Measurements from ENCODE around the gene GPC6.

GPC6 gene

GRCh38 chr13:93800342-93800741 is 573.7 kb downstream of the GPC6 start:
- Histone ChIP-seq H3K4me3 (ENCODE audit: low read length) (no peak overlapping the region), H4K20me1 (ENCODE audit: insufficient read depth, low read length) (no peaks in the 10 kb centered on the region), H3K4me1 (ENCODE audit: low read length) (no peaks in the 10 kb centered on the region), H3K27ac (ENCODE audit: low read length) (no peak overlapping the region), H3K9ac (ENCODE audit: low read length) (no peak overlapping the region), H3K9me3 (replicated peaks; ENCODE audit: insufficient read depth, low read length) (no peaks in the 10 kb centered on the region), H3K36me3 (replicated peaks; ENCODE audit: insufficient read depth, low read length) (no peaks in the 10 kb centered on the region), H3K27me3 (replicated peaks; ENCODE audit: insufficient read depth, low read length) (no peaks in the 10 kb centered on the region), H3K4me2 (ENCODE audit: low read depth, low read length) (no peak overlapping the region), H3F3A (ENCODE audit: insufficient read depth, low read length) (no peaks in the 10 kb centered on the region), H3K9me2 (replicated peaks; ENCODE audit: insufficient read depth, low read length) (no peaks in the 10 kb centered on the region), H3K79me2 (ENCODE audit: low read length) (no peaks in the 10 kb centered on the region), H2AFZ (ENCODE audit: low read length) (no peak overlapping the region)
- TF ChIP-seq EZH2phosphoT487 (IDR thresholded peaks at IDR 0.05; ENCODE audit: low read length) (no peak), EZH2 (optimal IDR thresholded peaks at IDR 0.05; ENCODE audit: low read depth, low read length) (no peak), CTCF (IDR thresholded peaks at IDR 0.05; ENCODE audit: low read length) (no peak)
- no peak for DNase-seq

GRCh38 chr13:93805736-93806135 is 579.1 kb downstream of the GPC6 start:
- no peaks in the 10 kb centered on the region for H4K20me1 ChIP-seq (ENCODE audit: insufficient read depth, low read length)
- H3K9me3 ChIP-seq (replicated peaks; ENCODE audit: insufficient read depth, low read length), result no peaks in the 10 kb centered on the region
- DNase-seq, result no peak
- no peak overlapping the region for H3K9ac ChIP-seq (ENCODE audit: low read length)
- H3K27me3 ChIP-seq (replicated peaks; ENCODE audit: insufficient read depth, low read length), result no peaks in the 10 kb centered on the region
- no peaks in the 10 kb centered on the region for H3K4me1 ChIP-seq (ENCODE audit: low read length)
- no peaks in the 10 kb centered on the region for H3K9me2 ChIP-seq (replicated peaks; ENCODE audit: insufficient read depth, low read length)
- no peaks in the 10 kb centered on the region for H3K79me2 ChIP-seq (ENCODE audit: low read length)
- no peak overlapping the region for H3K27ac ChIP-seq (ENCODE audit: low read length)
- no peak overlapping the region for H2AFZ ChIP-seq (ENCODE audit: low read length)
- H3K4me2 ChIP-seq (ENCODE audit: low read depth, low read length), result no peak overlapping the region
- TF ChIP-seq CTCF (IDR thresholded peaks at IDR 0.05; ENCODE audit: low read length), result no peak
- TF ChIP-seq EZH2 (optimal IDR thresholded peaks at IDR 0.05; ENCODE audit: low read depth, low read length), result no peak
- TF ChIP-seq EZH2phosphoT487 (IDR thresholded peaks at IDR 0.05; ENCODE audit: low read length), result no peak
- H3F3A ChIP-seq (ENCODE audit: insufficient read depth, low read length), result no peaks in the 10 kb centered on the region
- H3K36me3 ChIP-seq (replicated peaks; ENCODE audit: insufficient read depth, low read length), result no peaks in the 10 kb centered on the region
- no peak overlapping the region for H3K4me3 ChIP-seq (ENCODE audit: low read length)

GRCh38 chr13:93806861-93807260 is 580.3 kb downstream of the GPC6 start:
- H3K4me1 ChIP-seq (ENCODE audit: low read length), result no peaks in the 10 kb centered on the region
- no peak overlapping the region for H3K27ac ChIP-seq (ENCODE audit: low read length)
- no peaks in the 10 kb centered on the region for H3K9me3 ChIP-seq (replicated peaks; ENCODE audit: insufficient read depth, low read length)
- H3K9ac ChIP-seq (ENCODE audit: low read length), result no peak overlapping the region
- no peaks in the 10 kb centered on the region for H3K27me3 ChIP-seq (replicated peaks; ENCODE audit: insufficient read depth, low read length)
- no peak for DNase-seq
- H3F3A ChIP-seq (ENCODE audit: insufficient read depth, low read length), result no peaks in the 10 kb centered on the region
- H3K4me2 ChIP-seq (ENCODE audit: low read depth, low read length), result no peak overlapping the region
- H2AFZ ChIP-seq (ENCODE audit: low read length), result no peak overlapping the region
- H3K4me3 ChIP-seq (ENCODE audit: low read length), result no peak overlapping the region
- H4K20me1 ChIP-seq (ENCODE audit: insufficient read depth, low read length), result no peaks in the 10 kb centered on the region
- TF ChIP-seq EZH2 (optimal IDR thresholded peaks at IDR 0.05; ENCODE audit: low read depth, low read length) (no peak), EZH2phosphoT487 (IDR thresholded peaks at IDR 0.05; ENCODE audit: low read length) (no peak), CTCF (IDR thresholded peaks at IDR 0.05; ENCODE audit: low read length) (no peak)
- no peaks in the 10 kb centered on the region for H3K9me2 ChIP-seq (replicated peaks; ENCODE audit: insufficient read depth, low read length)
- no peaks in the 10 kb centered on the region for H3K36me3 ChIP-seq (replicated peaks; ENCODE audit: insufficient read depth, low read length)
- H3K79me2 ChIP-seq (ENCODE audit: low read length), result no peaks in the 10 kb centered on the region
